Mammary epithelial cell (primary cell): Measurements from ENCODE around the gene MICALL1.
"Not testable (repeated sequence)": the region's sequence is repeated elsewhere in the genome, so short reads cannot be mapped to it uniquely, and the experiment has no call there.

Source experiments
- CTCF ChIP-seq, 2 donors: IDR thresholded peaks in 1 of 2; conservative IDR thresholded peaks in 1 of 2; 2 replicates each; pipeline ENCODE4 v1.5.1; 2011 to 2012; ENCODE audit warnings: inconsistent platforms in 2 of 2, low read length in 2 of 2, mild to moderate bottlenecking in 2 of 2, control low read depth in 1 of 2, low read depth in 1 of 2; ENCODE audit not compliant: insufficient read depth in 1 of 2; ENCODE audit errors: extremely low read depth in 1 of 2
- EZH2 ChIP-seq: IDR thresholded peaks from 2 replicates; pipeline ENCODE4 v1.6.1; 2012; ENCODE audit warnings: low read length, inconsistent platforms, borderline replicate concordance

GRCh38 chr22:37952629-37953028 lies 46.5 kb downstream of the MICALL1 start:
- not testable (repeated sequence) for TF ChIP-seq CTCF (conservative IDR thresholded peaks at IDR 0.05 in 1 of 2, IDR thresholded peaks at IDR 0.05 in 1 of 2; ENCODE audit: extremely low read depth in 1 of 2, insufficient read depth in 1 of 2, low read depth in 1 of 2, low read length in 2 of 2); EZH2
